DMS153 treated with DMSO at 0.1 percent for 48 hours (cell line): Measurements from ENCODE around the gene ADAMTS18.
"Not testable (repeated sequence)": the region's sequence is repeated elsewhere in the genome, so short reads cannot be mapped to it uniquely, and the experiment has no call there.

ENCODE experiments used
- DNase-seq: peaks from one replicate; lab custom pipeline; 2025; ENCODE audit not compliant: unreplicated experiment; lab: John Stamatoyannopoulos, UW

ADAMTS18 gene, protein sequence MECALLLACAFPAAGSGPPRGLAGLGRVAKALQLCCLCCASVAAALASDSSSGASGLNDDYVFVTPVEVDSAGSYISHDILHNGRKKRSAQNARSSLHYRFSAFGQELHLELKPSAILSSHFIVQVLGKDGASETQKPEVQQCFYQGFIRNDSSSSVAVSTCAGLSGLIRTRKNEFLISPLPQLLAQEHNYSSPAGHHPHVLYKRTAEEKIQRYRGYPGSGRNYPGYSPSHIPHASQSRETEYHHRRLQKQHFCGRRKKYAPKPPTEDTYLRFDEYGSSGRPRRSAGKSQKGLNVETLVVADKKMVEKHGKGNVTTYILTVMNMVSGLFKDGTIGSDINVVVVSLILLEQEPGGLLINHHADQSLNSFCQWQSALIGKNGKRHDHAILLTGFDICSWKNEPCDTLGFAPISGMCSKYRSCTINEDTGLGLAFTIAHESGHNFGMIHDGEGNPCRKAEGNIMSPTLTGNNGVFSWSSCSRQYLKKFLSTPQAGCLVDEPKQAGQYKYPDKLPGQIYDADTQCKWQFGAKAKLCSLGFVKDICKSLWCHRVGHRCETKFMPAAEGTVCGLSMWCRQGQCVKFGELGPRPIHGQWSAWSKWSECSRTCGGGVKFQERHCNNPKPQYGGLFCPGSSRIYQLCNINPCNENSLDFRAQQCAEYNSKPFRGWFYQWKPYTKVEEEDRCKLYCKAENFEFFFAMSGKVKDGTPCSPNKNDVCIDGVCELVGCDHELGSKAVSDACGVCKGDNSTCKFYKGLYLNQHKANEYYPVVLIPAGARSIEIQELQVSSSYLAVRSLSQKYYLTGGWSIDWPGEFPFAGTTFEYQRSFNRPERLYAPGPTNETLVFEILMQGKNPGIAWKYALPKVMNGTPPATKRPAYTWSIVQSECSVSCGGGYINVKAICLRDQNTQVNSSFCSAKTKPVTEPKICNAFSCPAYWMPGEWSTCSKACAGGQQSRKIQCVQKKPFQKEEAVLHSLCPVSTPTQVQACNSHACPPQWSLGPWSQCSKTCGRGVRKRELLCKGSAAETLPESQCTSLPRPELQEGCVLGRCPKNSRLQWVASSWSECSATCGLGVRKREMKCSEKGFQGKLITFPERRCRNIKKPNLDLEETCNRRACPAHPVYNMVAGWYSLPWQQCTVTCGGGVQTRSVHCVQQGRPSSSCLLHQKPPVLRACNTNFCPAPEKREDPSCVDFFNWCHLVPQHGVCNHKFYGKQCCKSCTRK (N-terminal part only)

DNA sequence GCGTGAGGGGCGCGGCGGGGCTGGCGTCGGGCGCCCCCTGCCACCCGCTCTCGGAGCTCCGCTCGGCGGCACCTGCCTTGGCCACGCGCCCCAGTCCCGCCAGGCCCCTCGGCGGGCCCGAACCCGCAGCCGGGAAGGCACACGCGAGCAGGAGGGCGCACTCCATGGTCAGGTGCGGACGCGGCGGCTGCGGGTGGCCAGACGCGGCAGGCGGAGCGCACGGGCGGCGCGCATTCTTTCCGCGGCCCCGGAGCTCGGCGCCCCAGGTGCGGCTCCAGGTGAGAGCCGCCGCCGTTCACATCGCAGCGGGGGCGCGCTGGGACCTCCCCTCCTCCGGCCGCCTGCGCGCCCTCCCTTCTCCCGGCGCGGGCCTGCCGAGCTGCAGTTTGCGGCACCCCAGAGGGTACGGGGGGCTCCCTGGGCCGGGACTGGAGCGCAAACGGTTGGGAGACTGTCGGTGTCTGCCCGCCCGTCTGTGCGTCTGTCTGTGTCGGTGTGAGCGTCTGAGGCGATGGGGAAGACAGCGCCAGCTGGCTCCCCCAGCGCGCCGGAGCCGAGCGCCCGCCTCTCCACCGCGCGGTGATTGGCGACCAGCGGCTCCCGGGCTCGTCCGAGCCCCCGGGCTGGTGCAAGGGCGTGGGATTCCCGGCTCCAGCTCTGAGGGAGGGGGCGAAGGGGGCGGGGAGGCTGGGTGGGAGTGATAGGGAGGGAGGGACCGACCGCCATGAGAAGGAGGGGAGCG, at the start of gene ADAMTS18:
Gene ADAMTS18 (minus strand): TSS at position 505 of the 742 bp plus-strand sequence. CDS start 339 bp downstream, at position 166.
- DNase-seq, result peak; percentile 29

DNA sequence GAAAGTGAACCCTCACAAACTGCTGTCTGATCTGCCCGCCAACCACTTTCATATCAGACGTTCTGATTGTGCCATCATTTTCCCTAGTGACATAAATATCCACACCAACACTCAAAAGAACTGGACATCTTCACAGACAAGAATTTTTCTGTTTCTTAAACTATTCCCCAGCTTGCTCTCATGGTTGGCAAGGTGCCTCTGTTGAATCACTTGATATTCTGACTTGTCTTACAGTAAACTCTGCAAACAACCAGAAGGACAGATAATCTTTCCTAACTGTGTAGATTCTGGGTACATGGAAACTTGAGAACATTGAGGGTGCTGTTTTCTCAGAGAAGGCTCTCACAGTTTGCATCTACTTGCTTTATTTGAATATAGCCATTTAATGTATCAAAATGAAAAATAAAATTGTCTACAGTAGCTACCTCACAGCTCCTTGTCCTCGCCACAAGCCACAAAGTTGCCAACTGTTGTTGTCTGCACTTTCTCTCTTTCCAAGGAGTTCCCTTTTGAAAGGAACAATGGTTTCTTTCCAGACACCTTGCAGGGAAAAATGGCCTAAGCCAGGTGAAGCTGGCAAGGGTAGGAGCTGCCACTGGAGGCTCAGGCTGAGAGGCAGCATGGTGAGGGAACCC, 46.0 kb upstream of the ADAMTS18 start:
- no peak for DNase-seq

DNA sequence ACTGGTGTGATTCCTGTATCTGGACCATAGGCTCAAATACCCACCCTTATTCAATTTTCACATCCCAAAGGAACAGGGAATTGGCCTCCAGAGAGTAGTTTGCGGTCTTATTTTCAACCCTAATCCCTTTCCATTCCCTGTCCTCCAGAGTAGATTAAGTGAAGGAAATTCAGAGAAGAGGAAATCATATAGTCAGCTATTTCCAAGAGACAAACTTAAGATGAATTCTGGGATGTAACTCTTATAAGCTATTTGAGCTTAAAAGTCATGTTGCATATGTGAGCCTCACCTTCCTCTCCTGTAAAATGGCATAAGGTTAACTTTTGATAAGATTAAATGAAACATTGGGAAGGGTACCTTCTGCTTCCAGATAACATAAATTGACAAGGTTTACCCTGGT, 37.4 kb upstream of the ADAMTS18 start:
- DNase-seq, result no peak

DNA sequence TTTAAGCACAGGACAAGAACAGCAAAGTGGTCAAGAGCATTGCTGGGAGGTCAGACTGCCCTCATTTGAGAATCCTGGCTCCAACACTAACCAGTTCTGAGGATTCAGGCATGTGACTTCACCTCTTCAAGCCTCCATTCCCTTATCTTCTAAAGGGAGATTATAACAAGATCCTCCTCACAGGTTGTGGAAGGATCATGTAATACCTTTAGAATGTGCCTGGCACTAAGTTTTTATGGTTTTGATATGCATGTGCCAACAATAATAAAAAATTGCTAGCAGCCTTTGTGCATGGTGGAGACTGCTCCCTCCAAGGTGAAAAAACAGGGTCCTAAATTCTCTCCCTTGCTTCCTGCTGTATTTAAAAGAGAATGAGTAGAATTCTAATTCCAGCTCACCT, 36.0 kb upstream of the ADAMTS18 start:
- no peak for DNase-seq

DNA sequence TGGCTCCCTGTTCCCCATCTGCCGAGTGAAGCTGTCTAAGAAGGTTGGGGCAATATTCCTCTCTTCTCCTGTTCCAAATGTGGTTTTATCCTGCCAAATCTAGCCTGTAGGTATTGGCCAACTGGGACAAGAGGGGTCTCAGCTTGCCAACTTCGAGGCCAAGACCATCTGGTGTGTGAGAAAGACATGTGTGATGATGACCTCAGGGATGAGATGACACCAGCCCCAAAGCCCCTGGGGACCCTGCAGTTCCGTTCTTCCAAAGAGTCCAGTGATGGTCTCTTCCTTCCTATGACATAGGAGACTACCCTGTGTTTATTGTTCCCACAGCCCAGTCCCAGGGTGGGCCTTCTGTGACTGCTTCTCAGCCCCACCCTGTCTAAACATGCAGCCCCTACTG, 34.8 kb upstream of the ADAMTS18 start:
- no peak for DNase-seq

DNA sequence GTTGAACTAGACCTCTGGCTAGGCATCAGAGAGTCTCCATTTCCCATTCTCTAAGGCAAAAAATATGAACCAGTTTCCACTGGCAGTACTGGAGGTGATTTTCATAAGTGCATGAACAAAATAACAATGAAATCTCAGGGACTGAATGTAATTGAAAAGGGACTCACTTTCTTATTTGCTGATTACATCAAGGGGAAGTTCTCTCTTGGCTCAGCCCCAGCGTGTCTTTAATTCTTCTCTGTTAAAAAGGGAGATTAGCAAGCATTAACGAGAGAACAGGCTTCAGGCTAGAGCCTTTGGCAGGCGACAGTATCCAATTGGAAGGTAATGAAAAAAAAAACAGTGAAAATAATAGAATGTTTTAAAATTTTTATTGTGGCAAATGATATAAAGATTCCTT, 34.0 kb upstream of the ADAMTS18 start:
- no peak for DNase-seq

DNA sequence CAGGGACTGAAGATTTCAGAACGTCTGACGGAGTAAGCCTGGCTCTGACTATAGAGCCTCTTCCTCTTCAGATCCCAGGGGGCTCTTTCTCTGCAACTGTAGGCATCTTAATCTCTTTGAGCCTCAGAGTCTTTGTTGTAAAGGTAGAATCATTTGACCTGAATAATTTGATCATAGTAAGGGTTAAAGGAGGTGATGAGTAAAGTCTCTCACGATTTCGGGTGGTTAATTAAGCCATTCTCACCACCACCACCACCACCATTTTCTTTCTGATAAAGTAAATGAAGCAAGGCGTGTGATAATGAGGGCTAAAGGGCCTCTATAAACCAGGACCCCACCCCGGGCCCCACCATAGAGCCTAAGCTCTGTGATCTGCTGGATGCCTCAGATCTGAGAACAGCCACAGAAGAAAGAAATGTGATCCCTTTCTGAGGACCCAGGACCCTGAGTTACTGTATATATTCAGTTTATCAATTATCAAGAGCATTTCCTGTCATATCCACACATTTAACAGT, 33.0 kb upstream of the ADAMTS18 start:
- DNase-seq, result no peak

DNA sequence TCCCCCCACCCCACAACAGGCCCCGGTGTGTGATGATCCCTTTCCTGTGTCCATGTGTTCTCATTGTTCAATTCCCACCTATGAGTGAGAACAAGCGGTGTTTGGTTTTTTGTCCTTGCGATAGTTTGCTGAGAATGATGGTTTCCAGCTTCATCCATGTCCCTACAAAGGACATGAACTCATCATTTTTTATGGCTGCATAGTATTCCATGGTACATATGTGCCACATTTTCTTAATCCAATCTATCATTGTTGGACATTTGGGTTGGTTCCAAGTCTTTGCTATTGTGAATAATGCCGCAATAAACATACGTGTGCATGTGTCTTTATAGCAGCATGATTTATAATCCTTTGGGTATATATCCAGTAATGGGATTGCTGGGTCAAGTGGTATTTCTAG, 28.8 kb upstream of the ADAMTS18 start:
- DNase-seq, result not testable (repeated sequence)

DNA sequence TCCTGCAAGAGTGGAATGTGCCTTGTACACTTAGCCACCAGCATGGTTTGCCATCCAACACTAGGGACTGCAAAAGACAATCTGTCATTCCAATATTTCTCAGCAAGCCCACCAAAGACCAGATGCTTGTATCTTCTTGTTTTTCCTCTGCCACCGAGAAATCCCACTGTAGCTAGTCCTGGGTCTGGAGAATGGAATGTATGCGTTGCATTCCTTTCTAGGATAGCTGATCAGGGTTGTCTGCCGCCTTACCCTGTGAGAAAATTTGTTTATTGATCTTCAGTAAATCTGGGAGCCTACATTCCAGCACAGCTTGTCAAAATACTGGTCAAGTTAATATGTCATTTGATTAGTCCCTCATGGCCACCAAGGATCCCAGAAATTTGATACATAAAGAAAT, 28.1 kb upstream of the ADAMTS18 start:
- DNase-seq, result no peak

DNA sequence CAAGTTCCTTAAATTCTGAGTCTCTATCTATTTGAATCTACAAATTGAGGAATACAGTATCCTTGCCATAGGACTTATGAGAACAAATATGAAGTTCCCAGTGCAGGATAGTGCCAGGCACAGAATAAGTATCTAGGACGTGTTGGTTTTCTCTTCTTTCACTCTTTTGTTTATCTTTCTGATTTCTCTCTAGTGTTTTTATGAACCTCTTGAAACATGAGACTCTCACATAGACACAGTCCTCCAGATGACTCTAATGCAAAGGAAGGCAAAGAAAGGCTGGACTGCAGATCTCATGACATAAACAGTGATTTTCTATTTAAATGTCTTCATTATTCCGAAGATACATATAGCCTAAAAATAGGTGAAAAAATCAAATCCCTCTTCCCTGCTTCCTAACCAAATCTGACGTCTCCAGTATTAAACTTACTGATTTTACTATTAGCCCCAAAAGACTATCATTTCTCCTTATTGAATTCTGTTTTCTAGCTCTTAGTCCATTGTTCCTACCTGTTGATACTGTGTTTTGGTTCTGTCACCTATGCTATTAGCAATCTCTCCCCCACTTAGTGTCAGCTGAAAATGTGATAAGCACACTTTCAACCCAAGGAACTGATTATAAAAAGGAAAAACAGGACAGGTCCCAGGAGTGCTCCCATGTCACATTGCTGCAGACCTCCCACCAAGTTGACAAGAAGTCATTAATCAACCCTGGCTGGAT, 24.9 kb upstream of the ADAMTS18 start:
- no peak for DNase-seq

DNA sequence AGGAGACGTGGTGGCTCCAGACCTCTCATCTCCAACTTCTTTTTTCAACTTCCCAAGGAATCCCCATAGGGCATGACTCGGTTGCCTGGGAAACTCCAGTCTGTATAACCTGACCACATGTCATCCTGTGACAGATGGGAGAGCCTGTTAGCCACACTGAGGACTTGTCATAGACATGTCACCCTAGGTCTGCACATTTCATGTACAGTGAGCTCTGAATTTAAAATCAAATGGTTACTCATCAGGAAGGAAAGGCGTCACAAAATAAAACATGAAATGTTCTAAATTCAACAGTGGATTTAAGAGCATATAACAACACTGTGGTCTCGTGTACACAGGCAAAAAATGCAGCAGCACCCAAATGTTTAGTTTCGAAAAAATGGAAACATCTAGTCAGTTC, 22.2 kb upstream of the ADAMTS18 start:
- no peak for DNase-seq

DNA sequence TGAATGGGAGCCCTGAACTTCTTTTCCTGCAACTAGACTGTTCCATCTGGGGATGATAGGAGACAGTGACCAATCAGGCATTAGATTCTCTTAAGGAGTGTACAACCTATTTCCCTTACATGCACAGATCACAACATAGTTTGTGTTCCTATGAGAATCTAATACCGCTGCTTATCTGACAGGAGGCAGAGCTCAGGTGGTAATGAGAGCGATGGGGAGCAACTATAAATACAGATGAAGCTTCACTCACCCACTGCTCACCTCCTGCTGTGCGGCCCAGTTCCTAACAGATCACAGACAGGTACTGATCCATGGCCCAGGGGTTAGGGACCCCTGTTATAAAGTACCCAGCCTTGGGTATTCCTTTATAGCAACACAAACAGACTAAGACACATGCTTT, 17.4 kb upstream of the ADAMTS18 start:
- no peak for DNase-seq

DNA sequence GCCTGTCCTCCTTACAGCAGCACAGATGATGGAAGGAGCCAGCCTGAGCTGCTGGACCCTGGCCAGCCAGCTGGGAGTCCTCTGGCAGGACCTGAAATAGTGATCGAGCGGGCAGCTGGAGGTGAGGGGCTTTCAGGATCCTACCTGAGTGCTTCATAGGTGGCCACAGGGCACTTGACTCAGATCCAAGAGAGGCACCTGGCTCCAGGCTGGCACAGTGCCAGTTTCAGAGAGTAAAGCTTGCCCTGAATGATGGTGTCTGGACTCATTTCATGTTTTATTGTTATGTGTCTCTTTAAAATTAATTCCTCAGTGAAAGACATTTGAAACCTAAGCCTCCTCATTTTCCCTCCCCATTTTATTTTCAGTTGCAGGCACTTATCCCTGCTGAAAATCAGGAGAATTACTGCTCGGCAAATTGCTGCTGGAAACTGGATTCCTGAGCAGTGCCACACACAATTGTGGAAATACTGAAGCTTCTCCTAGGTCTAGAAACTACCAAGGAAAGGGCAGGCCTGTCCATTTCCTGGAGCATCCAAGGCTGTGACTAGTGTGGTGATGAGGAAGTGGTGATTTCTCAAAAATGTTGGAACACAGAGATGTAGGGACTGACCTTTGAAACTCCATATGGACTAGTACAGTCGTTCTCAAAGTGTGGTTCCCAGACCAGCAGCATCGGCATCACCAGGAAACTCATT, 16.1 kb upstream of the ADAMTS18 start:
- DNase-seq, result peak; percentile 99

DNA sequence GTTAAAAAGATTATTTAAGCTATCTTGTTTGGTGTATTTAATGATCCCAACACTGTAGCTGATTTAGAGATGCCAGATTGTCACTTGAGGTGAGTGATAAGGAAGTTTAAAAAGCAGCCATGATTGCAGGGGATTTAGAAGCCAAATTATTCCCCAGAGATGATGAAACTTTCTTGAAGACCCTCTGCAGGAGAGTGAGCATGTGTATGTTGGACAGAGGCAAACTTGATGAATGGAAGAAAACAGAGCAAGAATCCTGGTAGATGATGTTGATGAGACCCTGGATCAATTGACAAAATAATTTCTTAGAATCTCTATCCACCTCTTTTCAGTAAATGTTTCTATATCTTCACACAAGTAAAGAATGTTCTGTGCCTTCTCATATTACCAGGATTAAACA, 14.4 kb upstream of the ADAMTS18 start:
- no peak for DNase-seq

DNA sequence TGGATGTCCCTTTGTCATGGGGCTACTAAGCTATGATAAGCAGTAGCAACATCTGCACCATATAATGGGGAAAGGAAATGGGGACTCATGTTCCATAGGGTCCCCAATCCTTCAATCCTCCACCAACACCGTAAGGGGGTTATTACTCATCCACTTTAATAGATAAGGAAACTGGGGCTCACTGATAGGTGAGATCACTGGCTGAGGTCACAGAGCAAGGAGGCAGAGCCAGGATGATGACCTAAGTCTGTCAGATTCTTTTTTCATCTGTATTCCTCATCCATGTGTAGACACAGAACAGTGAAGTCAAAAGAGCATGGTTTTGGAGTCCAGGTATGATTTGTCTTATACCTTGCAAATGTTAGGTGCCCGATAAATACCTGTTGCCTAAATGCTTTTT, 10.5 kb upstream of the ADAMTS18 start:
- no peak for DNase-seq

DNA sequence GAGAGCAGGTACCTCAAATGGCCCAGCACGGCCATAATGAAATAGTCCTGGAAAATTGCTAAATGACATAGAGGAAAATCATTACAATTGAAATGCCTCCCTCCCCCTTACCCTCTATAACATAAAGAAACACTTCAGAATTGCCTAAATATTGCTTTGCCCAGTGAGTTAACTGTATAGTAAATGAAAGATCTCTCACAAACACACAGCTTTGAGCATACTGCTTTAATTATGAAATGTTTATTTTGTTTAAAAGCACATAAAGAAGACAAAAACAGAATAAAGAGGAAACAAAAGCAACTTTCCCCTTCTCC, 9.3 kb upstream of the ADAMTS18 start:
- DNase-seq, result no peak

DNA sequence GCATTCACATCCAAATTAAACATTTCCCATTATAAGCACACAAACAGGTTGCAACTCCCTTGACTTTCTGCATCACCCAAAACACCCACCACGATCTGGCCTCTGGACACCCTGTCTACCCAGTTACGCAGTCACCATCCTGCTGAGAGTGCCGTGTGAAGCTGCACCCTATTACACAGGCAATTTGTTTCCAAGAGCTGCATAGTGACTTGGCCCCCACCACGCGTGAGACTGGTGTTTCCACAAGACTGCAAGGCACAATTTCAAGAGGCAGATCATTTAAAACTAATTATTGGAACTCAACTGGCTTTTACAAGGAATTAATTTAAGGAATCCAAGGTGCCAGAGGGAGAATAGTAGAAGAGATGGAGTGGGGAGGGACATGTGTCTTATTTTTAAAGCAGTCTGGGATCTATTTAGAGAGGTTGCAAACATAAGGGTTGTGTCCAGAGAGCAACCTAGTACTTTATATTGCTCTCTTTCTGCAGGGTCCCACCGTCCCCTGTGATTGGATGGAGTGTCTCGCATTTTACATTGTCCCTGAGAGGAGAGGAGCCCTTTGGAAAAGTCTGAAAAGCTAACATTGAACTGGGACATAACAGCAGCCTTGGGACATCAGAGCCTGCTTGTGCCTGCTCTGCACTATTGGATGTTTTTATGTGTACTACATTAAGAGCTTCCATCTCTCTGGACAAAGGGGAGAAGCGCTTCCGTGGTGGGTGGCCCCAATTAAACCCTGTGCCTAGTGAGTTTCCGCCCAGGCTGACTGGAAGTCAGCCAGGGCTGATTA, 8.7 kb upstream of the ADAMTS18 start:
- peak; percentile 88 for DNase-seq

DNA sequence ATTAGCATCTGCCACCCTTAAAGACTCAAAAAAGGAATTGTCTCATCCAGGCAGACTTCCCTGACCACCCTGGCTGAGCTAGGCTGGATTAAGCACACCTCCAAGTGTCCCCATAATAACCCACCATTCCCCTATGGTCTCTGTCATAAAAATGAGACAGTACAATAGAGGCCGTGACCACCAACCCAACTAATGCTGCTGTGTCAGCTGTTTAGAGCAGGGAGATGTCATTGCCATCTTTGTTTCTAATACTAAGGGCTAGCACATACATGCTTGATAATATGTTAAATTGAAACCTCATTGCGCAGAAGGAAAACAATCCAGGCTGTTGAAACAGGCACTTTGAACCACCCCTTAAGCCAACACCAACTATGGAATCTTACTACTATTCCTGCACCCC, 7.2 kb upstream of the ADAMTS18 start:
- no peak for DNase-seq
